HCT116 (cell line): ENCODE data around the gene TSPO. TPM values are rescaled to one million over a fixed set of nuclear protein-coding genes. Genes with fewer than 3 reads are reported as not detected.

Experiments
- ATAC-seq: fragments of 200-7000 bp; cut with Tn5 transposase; 2 replicates; pipeline ENCODE4 v1.9.1; 2020; ENCODE audit warnings: mild to moderate bottlenecking, moderate library complexity
- BruUV-seq: library from RNA; stranded (reverse); fragments of 400-500 nt; replicated peaks from 2 replicates; lab custom pipeline; 2021; lab: Mats Ljungman, UMichigan
- CTCF ChIA-PET: fragments of 300-600 bp; sonication (Branson Sonifier 250); formaldehyde crosslinking; loops from one replicate; lab custom pipeline; 2021; ENCODE audit warnings: antibody characterized with exemption; lab: Charles Lee
- POLR2A ChIA-PET: fragments of 300-600, 350-600 bp; sonication (Branson Sonifier 250); formaldehyde crosslinking; loops from one replicate; lab custom pipeline; 2021; ENCODE audit warnings: antibody characterized with exemption; lab: Charles Lee
- RAD21 ChIA-PET, 2 experiments: fragments of 300-600 bp; sonication (Branson Sonifier 250); formaldehyde crosslinking; loops; one replicate each; lab custom pipeline; 2023; ENCODE audit warnings: low total read pairs in 2 of 2; ENCODE audit not compliant: uncharacterized antibody in 2 of 2, unreplicated experiment in 2 of 2, low non-redundant PET in 1 of 2; lab: Charles Lee
- DNase-seq: peaks from one replicate; pipeline ENCODE4 v3.0.0-alpha.2; 2010; ENCODE audit warnings: low read depth, low spot score
- H2AFZ ChIP-seq: fragments of 200-600 bp; shearing (Covaris generic), sonication (generic); 2 replicates; pipeline ENCODE4 v1.6.1; 2017; ENCODE audit warnings: low read depth, mixed run types, mixed read lengths, antibody characterized with exemption, low read length; ENCODE audit not compliant: poor library complexity, severe bottlenecking
- H3K27ac ChIP-seq: 2 replicates; pipeline ENCODE4 v1.5.1; 2012; ENCODE audit warnings: low read depth, low read length
- H3K27me3 ChIP-seq: fragments of 200-600 bp; sonication (generic); 2 replicates; pipeline ENCODE4 v1.6.1; 2016; ENCODE audit warnings: mixed run types, low read length, mixed read lengths; ENCODE audit not compliant: insufficient read depth
- H3K36me3 ChIP-seq, 2 experiments: fragments of 200-500 bp in 1 of 2; fragments of 200-600 bp in 1 of 2; sonication (Bioruptor generic) in 1 of 2; sonication (generic) in 1 of 2; 2 replicates each; pipeline versions ENCODE4 v1.5.1 to v1.6.1; 2014 to 2016; ENCODE audit warnings: low read length in 2 of 2, inconsistent platforms in 1 of 2, mixed read lengths in 1 of 2, mixed run types in 1 of 2; ENCODE audit not compliant: insufficient read depth in 2 of 2, control insufficient read depth in 1 of 2
- H3K4me1 ChIP-seq, 2 experiments: fragments of 200-600 bp in 1 of 2; sonication (generic) in 1 of 2; 2 replicates each; pipeline versions ENCODE4 v1.5.1 to v1.6.1; 2012 to 2017; ENCODE audit warnings: low read length in 2 of 2, inconsistent platforms in 1 of 2, mild to moderate bottlenecking in 1 of 2, mixed read lengths in 1 of 2, mixed run types in 1 of 2, moderate library complexity in 1 of 2; ENCODE audit not compliant: insufficient read depth in 2 of 2, control insufficient read depth in 1 of 2
- H3K4me2 ChIP-seq: fragments of 200-600 bp; sonication (generic); 2 replicates; pipeline ENCODE4 v1.6.1; 2017; ENCODE audit warnings: mixed run types, low read length, mixed read lengths
- H3K4me3 ChIP-seq, 2 experiments: fragments of 200-600 bp in 1 of 2; sonication (generic) in 1 of 2; replicated peaks in 1 of 2; 2 replicates each; pipeline ENCODE4 v1.5.1; 2011 to 2016; ENCODE audit warnings: low read length in 2 of 2, control low read depth in 1 of 2, low read depth in 1 of 2, mild to moderate bottlenecking in 1 of 2, mixed read lengths in 1 of 2, mixed run types in 1 of 2
- H3K79me2 ChIP-seq: fragments of 200-600 bp; sonication (generic); 2 replicates; pipeline ENCODE4 v1.6.1; 2017; ENCODE audit warnings: mild to moderate bottlenecking, mixed run types, low read length, moderate library complexity, mixed read lengths; ENCODE audit not compliant: insufficient read depth
- H3K9ac ChIP-seq: fragments of 200-600 bp; sonication (generic); 2 replicates; pipeline ENCODE4 v1.6.1; 2016; ENCODE audit warnings: low read length, mixed read lengths
- H3K9me2 ChIP-seq: fragments of 200-600 bp; sonication (generic), shearing (Covaris generic); 2 replicates; pipeline ENCODE4 v1.6.1; 2017; ENCODE audit warnings: mixed run types, mild to moderate bottlenecking, moderate library complexity; ENCODE audit not compliant: insufficient read depth
- H3K9me3 ChIP-seq, 2 experiments: fragments of 200-500 bp in 1 of 2; fragments of 200-600 bp in 1 of 2; sonication (Bioruptor generic) in 1 of 2; sonication (generic) in 1 of 2; 2 replicates each; pipeline ENCODE4 v1.6.1; 2014 to 2017; ENCODE audit warnings: low read length in 2 of 2, mixed read lengths in 2 of 2, inconsistent platforms in 1 of 2, low read depth in 1 of 2, mild to moderate bottlenecking in 1 of 2, mixed run types in 1 of 2, moderate library complexity in 1 of 2; ENCODE audit not compliant: control insufficient read depth in 1 of 2, insufficient read depth in 1 of 2
- H4K20me1 ChIP-seq: fragments of 200-600 bp; sonication (generic), shearing (Covaris generic); 2 replicates; pipeline ENCODE4 v1.6.1; 2017; ENCODE audit warnings: mixed run types, mild to moderate bottlenecking, moderate library complexity; ENCODE audit not compliant: insufficient read depth
- ATF3 ChIP-seq: IDR thresholded peaks from 2 replicates; pipeline ENCODE4 v1.6.1; 2012
- CBX3 ChIP-seq: IDR thresholded peaks from 2 replicates; pipeline ENCODE4 v1.6.1; 2012; ENCODE audit warnings: low read depth
- CEBPB ChIP-seq: IDR thresholded peaks from 2 replicates; pipeline ENCODE4 v1.6.1; 2012; ENCODE audit warnings: low read depth
- EGR1 ChIP-seq: IDR thresholded peaks from 2 replicates; pipeline ENCODE4 v1.6.1; 2012; ENCODE audit warnings: low read depth
- ELF1 ChIP-seq: IDR thresholded peaks from 2 replicates; pipeline ENCODE4 v1.6.1; 2012; ENCODE audit warnings: low read depth, borderline replicate concordance
- EZH2phosphoT487 ChIP-seq: fragments of 200-600 bp; IDR thresholded peaks from 2 replicates; pipeline ENCODE4 v1.6.1; 2018; ENCODE audit warnings: antibody characterized with exemption, borderline replicate concordance
- FOSL1 ChIP-seq: IDR thresholded peaks from 2 replicates; pipeline ENCODE4 v1.6.1; 2012; ENCODE audit warnings: low read depth
- JUND ChIP-seq: IDR thresholded peaks from 2 replicates; pipeline ENCODE4 v1.6.1; 2012
- POLR2A ChIP-seq: IDR thresholded peaks from 2 replicates; pipeline ENCODE4 v1.7.0; 2011; ENCODE audit warnings: borderline replicate concordance; ENCODE audit not compliant: insufficient read depth, insufficient read length; ENCODE audit errors: extremely low read depth
- POLR2AphosphoS5 ChIP-seq: IDR thresholded peaks from 2 replicates; pipeline ENCODE4 v1.6.1; 2011; ENCODE audit warnings: mild to moderate bottlenecking, low read depth, low read length, moderate library complexity
- RAD21 ChIP-seq: IDR thresholded peaks from 2 replicates; pipeline ENCODE4 v1.6.1; 2012; ENCODE audit warnings: low read depth, mild to moderate bottlenecking
- SIN3A ChIP-seq: IDR thresholded peaks from 2 replicates; pipeline ENCODE4 v1.6.1; 2012; ENCODE audit warnings: low read depth
- SP1 ChIP-seq: IDR thresholded peaks from 2 replicates; pipeline ENCODE4 v1.6.1; 2012; ENCODE audit warnings: low read depth
- SRF ChIP-seq: IDR thresholded peaks from 2 replicates; pipeline ENCODE4 v1.6.1; 2012; ENCODE audit warnings: low read depth
- TCF7L2 ChIP-seq: IDR thresholded peaks from 2 replicates; pipeline ENCODE4 v1.7.0; 2011; ENCODE audit warnings: borderline replicate concordance, inconsistent platforms; ENCODE audit not compliant: insufficient read depth, insufficient read length; ENCODE audit errors: extremely low read depth
- YY1 ChIP-seq: IDR thresholded peaks from 2 replicates; pipeline ENCODE4 v1.6.1; 2011; ENCODE audit warnings: low read length, low read depth, moderate library complexity, mild to moderate bottlenecking; ENCODE audit not compliant: insufficient replicate concordance; ENCODE audit errors: extremely low read depth
- ZFX ChIP-seq: fragments of 450-650 bp; IDR thresholded peaks from 2 replicates; pipeline ENCODE4 v1.6.1; 2017
- ZNF274 ChIP-seq: fragments of 200-500 bp; sonication (Bioruptor generic); IDR thresholded peaks from 2 replicates; pipeline ENCODE4 v1.6.1; 2014; ENCODE audit warnings: mild to moderate bottlenecking, low read depth, low read length, inconsistent platforms
- intact Hi-C: fragments of 100-400 bp; cut with micrococcal nuclease; formaldehyde crosslinking; loops from 2 replicates; pipeline ENCODE4 v1.10.0; 2022
- total RNA-seq: library from RNA; stranded (reverse); gene quantifications from one replicate; pipeline ENCODE4 v1.2.1, GENCODE V29; 2021; ENCODE audit not compliant: unreplicated experiment
- TF ChIP-seq, protein P1 (sequence below), 3 experiments: fragments of 200-600 bp in 1 of 3; sonication (generic) in 1 of 3; IDR thresholded peaks in 2 of 3; conservative IDR thresholded peaks in 1 of 3; 2 replicates each; pipeline ENCODE4 v1.5.1; 2012 to 2017; ENCODE audit warnings: low read depth in 2 of 3, low read length in 2 of 3, antibody characterized with exemption in 1 of 3, borderline replicate concordance in 1 of 3, control low read depth in 1 of 3, mild to moderate bottlenecking in 1 of 3, mixed read lengths in 1 of 3, mixed run types in 1 of 3, moderate library complexity in 1 of 3; ENCODE audit not compliant: insufficient read depth in 1 of 3
- TF ChIP-seq, protein P2 (sequence below): IDR thresholded peaks from 2 replicates; pipeline ENCODE4 v1.6.1; 2012; ENCODE audit warnings: low read depth

Gene TSPO
- total RNA-seq, 1 experiment from 2014 or later: 192 TPM

- no peaks in the 10 kb centered on the region for H3K27me3 ChIP-seq
- POLR2A ChIA-PET: interaction anchor here (0.9 to 1.4 kb wide), 7 partner anchors 9 to 572 kb away, joined by 3 to 9 read pairs (median 4); partner anchors contain the start of gene POLDIP3
- no TSS peak for BruUV-seq
- TF ChIP-seq CEBPB (no peak), TCF7L2 (peak; percentile 71), SIN3A (peak; percentile 88), JUND (no peak), ZNF274 (no peak), SP1 (peak; percentile 67), YY1 (peak; percentile 50), POLR2A (peak; percentile 95), ELF1 (no peak; the same call in 1 of the 2 replicates), RAD21 (no peak; the same call in 1 of the 2 replicates), ZFX (peak; percentile 64), EZH2phosphoT487 (no peak), FOSL1 (no peak), CBX3 (peak; percentile 99), POLR2AphosphoS5 (peak; percentile 96), SRF (no peak; the same call in 1 of the 2 replicates), ATF3 (no peak), EGR1 (peak; percentile 51; the same call in 1 of the 2 replicates)
- TF ChIP-seq, protein P1, sequence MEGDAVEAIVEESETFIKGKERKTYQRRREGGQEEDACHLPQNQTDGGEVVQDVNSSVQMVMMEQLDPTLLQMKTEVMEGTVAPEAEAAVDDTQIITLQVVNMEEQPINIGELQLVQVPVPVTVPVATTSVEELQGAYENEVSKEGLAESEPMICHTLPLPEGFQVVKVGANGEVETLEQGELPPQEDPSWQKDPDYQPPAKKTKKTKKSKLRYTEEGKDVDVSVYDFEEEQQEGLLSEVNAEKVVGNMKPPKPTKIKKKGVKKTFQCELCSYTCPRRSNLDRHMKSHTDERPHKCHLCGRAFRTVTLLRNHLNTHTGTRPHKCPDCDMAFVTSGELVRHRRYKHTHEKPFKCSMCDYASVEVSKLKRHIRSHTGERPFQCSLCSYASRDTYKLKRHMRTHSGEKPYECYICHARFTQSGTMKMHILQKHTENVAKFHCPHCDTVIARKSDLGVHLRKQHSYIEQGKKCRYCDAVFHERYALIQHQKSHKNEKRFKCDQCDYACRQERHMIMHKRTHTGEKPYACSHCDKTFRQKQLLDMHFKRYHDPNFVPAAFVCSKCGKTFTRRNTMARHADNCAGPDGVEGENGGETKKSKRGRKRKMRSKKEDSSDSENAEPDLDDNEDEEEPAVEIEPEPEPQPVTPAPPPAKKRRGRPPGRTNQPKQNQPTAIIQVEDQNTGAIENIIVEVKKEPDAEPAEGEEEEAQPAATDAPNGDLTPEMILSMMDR (IDR thresholded peaks at IDR 0.05 in 2 of 3, conservative IDR thresholded peaks at IDR 0.05 in 1 of 3; ENCODE audit: borderline replicate concordance in 1 of 3, insufficient read depth in 1 of 3, low read depth in 2 of 3, low read length in 2 of 3): peak; percentile 32 to 65 (median 45); a peak in 5 of 6 replicates
- TF ChIP-seq, protein P2, sequence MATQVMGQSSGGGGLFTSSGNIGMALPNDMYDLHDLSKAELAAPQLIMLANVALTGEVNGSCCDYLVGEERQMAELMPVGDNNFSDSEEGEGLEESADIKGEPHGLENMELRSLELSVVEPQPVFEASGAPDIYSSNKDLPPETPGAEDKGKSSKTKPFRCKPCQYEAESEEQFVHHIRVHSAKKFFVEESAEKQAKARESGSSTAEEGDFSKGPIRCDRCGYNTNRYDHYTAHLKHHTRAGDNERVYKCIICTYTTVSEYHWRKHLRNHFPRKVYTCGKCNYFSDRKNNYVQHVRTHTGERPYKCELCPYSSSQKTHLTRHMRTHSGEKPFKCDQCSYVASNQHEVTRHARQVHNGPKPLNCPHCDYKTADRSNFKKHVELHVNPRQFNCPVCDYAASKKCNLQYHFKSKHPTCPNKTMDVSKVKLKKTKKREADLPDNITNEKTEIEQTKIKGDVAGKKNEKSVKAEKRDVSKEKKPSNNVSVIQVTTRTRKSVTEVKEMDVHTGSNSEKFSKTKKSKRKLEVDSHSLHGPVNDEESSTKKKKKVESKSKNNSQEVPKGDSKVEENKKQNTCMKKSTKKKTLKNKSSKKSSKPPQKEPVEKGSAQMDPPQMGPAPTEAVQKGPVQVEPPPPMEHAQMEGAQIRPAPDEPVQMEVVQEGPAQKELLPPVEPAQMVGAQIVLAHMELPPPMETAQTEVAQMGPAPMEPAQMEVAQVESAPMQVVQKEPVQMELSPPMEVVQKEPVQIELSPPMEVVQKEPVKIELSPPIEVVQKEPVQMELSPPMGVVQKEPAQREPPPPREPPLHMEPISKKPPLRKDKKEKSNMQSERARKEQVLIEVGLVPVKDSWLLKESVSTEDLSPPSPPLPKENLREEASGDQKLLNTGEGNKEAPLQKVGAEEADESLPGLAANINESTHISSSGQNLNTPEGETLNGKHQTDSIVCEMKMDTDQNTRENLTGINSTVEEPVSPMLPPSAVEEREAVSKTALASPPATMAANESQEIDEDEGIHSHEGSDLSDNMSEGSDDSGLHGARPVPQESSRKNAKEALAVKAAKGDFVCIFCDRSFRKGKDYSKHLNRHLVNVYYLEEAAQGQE: no peak
These were observed 36.1 kb downstream of the TSPO start for GRCh38 chr22:43187171-43188099.

More at GRCh38 chr22:43187171-43188099, 36.1 kb downstream of the TSPO start:
- Histone ChIP-seq H3K4me3 (peak overlapping the region; percentile 73 to 83), H3K9me2 (no peaks in the 10 kb centered on the region), H3K79me2 (peaks cover 42% of the 10 kb centered on the region), H3K27ac (peak overlapping the region; percentile 64), H3K9ac (peak overlapping the region; percentile 80), H4K20me1 (no peaks in the 10 kb centered on the region), H3K36me3 (peaks cover 0 to 10% of the 10 kb centered on the region in 2 experiments; a peak in 2 of 4 replicates), H3K4me2 (peak overlapping the region; percentile 93), H3K9me3 (no peaks in the 10 kb centered on the region), H2AFZ (peak overlapping the region; percentile 78), H3K4me1 (peaks cover 9 to 36% of the 10 kb centered on the region in 2 experiments; a peak in 3 of 4 replicates)
- intact Hi-C loops: no loop called here
- ATAC-seq (peak; percentile 89), DNase-seq (peak; percentile 90)
- RAD21 ChIA-PET: interaction anchor here (0.6 to 1.2 kb wide), 2 partner anchors 9 to 41 kb away, joined by 4 to 5 read pairs; no protein-coding TSS in a partner anchor
- CTCF ChIA-PET: interaction anchor here (0.7 to 1.4 kb wide), 9 partner anchors 9 to 240 kb away, joined by 3 to 11 read pairs (median 6); no protein-coding TSS in a partner anchor
